ENCODE results near the gene MYD88.

Gene MYD88

GRCh38 chr3:38120693-38121450 is 17.6 kb upstream of the MYD88 start:
- TF ChIP-seq FOXP2 (optimal IDR thresholded peaks at IDR 0.05; ENCODE audit: borderline replicate concordance, extremely low read depth, extremely low read length, insufficient read depth) = no peak
- TF ChIP-seq SIN3A (IDR thresholded peaks at IDR 0.05; ENCODE audit: borderline replicate concordance, insufficient read depth, low read length) = no peak
- TF ChIP-seq REST (IDR thresholded peaks at IDR 0.05; ENCODE audit: insufficient read depth in 1 of 2, low read depth in 2 of 2, low read length in 2 of 2) = no peak
- no peak for TF ChIP-seq POLR2AphosphoS5 (IDR thresholded peaks at IDR 0.05; ENCODE audit: low read depth, low read length)
- no peak for TF ChIP-seq TAF1 (IDR thresholded peaks at IDR 0.05; ENCODE audit: borderline replicate concordance, insufficient read depth, low read length)

DNA sequence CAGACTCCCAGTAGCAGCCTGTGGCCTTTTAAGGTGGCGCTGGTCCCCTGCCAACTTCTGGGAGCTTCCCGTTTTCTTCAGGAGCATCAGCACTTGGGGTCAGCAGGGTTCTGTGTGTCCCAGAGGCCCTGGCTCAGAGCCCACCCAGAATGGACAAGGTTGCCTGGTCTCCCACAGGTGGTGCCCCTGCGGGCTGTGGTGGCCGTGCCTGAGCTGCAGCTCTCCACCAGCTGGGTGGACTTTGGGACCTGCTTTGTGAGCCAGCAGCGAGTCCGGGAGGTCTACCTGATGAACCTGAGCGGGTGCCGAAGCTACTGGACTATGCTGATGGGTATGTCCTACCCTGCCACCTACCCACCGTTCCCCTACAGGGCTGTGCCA is 17.0 kb upstream of the MYD88 start:
- TF ChIP-seq REST (IDR thresholded peaks at IDR 0.05; ENCODE audit: insufficient read depth in 1 of 2, low read depth in 2 of 2, low read length in 2 of 2) = no peak
- TF ChIP-seq TAF1 (IDR thresholded peaks at IDR 0.05; ENCODE audit: borderline replicate concordance, insufficient read depth, low read length) = no peak
- no peak for TF ChIP-seq FOXP2 (optimal IDR thresholded peaks at IDR 0.05; ENCODE audit: borderline replicate concordance, extremely low read depth, extremely low read length, insufficient read depth)
- no peak for TF ChIP-seq POLR2AphosphoS5 (IDR thresholded peaks at IDR 0.05; ENCODE audit: low read depth, low read length)
- TF ChIP-seq SIN3A (IDR thresholded peaks at IDR 0.05; ENCODE audit: borderline replicate concordance, insufficient read depth, low read length) = no peak

- TF ChIP-seq REST (IDR thresholded peaks at IDR 0.05; ENCODE audit: insufficient read depth in 1 of 2, low read depth in 2 of 2, low read length in 2 of 2) (no peak), SIN3A (IDR thresholded peaks at IDR 0.05; ENCODE audit: borderline replicate concordance, insufficient read depth, low read length) (no peak), POLR2AphosphoS5 (IDR thresholded peaks at IDR 0.05; ENCODE audit: low read depth, low read length) (no peak), FOXP2 (optimal IDR thresholded peaks at IDR 0.05; ENCODE audit: borderline replicate concordance, extremely low read depth, extremely low read length, insufficient read depth) (no peak), TAF1 (IDR thresholded peaks at IDR 0.05; ENCODE audit: borderline replicate concordance, insufficient read depth, low read length) (no peak)
Measured at GRCh38 chr3:38121832-38122461, 16.5 kb upstream of the MYD88 start.

DNA sequence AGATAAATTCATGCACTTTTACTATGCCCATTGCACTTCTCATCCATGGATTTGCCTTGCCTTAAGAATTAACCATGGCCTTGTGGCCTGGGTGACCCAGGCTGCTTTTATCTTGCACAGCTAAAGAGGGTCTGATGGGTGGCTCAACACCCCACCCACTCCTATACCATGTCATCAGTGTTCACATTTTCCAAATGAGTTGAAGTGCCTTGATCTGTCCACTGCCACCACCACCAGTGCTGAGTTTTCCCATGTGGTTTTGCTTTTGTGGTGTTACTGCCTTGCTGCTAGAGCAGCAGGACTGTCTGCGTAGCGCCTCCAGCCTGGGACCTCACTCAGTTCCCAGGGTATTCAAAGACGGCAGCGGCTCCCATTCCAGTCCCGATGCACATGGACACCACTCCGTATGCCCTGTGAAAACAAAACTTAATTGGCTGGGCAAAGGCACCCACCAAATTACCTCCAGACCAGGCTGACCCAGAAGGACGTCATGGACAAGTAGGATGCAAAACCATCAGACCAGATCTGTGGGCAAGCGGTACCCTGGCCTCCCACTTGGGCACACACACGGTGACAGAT is 15.7 kb upstream of the MYD88 start:
- no peak for TF ChIP-seq REST (IDR thresholded peaks at IDR 0.05; ENCODE audit: insufficient read depth in 1 of 2, low read depth in 2 of 2, low read length in 2 of 2)
- no peak for TF ChIP-seq POLR2AphosphoS5 (IDR thresholded peaks at IDR 0.05; ENCODE audit: low read depth, low read length)
- no peak for TF ChIP-seq FOXP2 (optimal IDR thresholded peaks at IDR 0.05; ENCODE audit: borderline replicate concordance, extremely low read depth, extremely low read length, insufficient read depth)
- TF ChIP-seq TAF1 (IDR thresholded peaks at IDR 0.05; ENCODE audit: borderline replicate concordance, insufficient read depth, low read length) = no peak

Measured in PFSK-1 (cell line).